Gastrocnemius medialis (tissue), 4 donors: ENCODE measurements around the gene PSMA3.

Source experiments
- POLR2A ChIP-seq, 2 donors: fragments of 450-650 bp; IDR thresholded peaks; one replicate each; pipeline ENCODE4 v1.6.1; 2017; ENCODE audit warnings: antibody characterized with exemption in 2 of 2, mild to moderate bottlenecking in 2 of 2, moderate library complexity in 2 of 2
- TF ChIP-seq, protein P1 (sequence below), 5 experiments: fragments of 450-650 bp in 3 of 5; fragments of 200-600 bp in 2 of 5; sonication (generic) in 2 of 5; IDR thresholded peaks in 4 of 5; conservative IDR thresholded peaks in 1 of 5; 1 replicate in 4 of 5; 2 replicates in 1 of 5; pipeline ENCODE4 v1.5.1; 2016 to 2019; ENCODE audit warnings: antibody characterized with exemption in 5 of 5, mild to moderate bottlenecking in 3 of 5, moderate library complexity in 3 of 5

DNA sequence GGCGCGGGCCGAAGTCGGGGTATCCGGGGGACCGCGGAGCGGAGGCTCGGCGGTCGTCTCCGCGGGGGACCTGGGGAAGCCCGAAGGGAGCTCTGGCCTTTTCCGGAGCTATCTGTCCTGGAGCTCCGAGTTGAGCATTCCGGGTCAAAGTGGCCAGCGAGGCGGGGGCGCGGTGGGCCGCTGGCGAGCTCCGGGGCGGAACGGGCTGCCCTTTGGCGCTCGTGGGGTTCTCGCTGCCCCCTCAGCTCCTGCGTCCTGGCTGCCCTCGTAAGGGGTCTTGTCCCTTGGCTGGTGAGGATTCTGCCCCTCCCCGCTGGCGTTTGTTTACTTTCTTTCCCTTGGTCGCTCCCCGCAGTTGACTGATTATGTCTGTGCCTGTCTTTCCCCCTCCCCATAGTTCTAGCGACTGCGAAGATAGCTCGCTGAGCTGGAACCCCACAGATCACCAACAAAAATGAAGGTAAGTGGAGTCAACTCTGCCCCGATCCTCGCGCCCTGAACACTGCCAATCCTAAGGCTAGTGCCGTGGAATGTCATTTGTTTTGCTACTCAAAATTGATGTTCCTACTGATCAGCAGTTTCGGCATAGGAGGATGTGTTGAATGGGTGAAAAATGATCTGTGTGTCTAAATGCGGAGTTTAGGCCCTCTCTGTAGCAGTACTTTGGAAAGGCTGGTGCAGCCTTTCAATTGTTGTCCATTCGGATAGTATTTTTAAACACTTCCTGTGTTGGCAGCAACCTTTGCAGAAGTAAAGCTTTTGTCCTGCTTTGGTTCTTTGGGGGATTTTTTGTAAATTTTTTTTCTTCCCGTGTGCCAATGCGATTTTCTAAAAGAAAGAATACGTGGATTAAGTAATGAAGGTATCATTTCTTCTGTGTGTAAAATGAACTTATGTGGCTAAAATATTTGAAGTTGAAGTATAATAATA lies 55.0 kb downstream of the PSMA3 start:
- TF ChIP-seq, protein P1, sequence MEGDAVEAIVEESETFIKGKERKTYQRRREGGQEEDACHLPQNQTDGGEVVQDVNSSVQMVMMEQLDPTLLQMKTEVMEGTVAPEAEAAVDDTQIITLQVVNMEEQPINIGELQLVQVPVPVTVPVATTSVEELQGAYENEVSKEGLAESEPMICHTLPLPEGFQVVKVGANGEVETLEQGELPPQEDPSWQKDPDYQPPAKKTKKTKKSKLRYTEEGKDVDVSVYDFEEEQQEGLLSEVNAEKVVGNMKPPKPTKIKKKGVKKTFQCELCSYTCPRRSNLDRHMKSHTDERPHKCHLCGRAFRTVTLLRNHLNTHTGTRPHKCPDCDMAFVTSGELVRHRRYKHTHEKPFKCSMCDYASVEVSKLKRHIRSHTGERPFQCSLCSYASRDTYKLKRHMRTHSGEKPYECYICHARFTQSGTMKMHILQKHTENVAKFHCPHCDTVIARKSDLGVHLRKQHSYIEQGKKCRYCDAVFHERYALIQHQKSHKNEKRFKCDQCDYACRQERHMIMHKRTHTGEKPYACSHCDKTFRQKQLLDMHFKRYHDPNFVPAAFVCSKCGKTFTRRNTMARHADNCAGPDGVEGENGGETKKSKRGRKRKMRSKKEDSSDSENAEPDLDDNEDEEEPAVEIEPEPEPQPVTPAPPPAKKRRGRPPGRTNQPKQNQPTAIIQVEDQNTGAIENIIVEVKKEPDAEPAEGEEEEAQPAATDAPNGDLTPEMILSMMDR (IDR thresholded peaks at IDR 0.05 in 4 of 5, conservative IDR thresholded peaks at IDR 0.05 in 1 of 5): no peak
- no peak for TF ChIP-seq POLR2A (IDR thresholded peaks at IDR 0.05)
